ENCODE results near the gene KARS1. TPM values are rescaled to one million over a fixed set of nuclear protein-coding genes. Genes with fewer than 3 reads are reported as not detected.
A peak's percentile ranks its signal among the peaks of the same experiment; 100 is the strongest.

Gene KARS1
- polyA plus RNA-seq, 1 donor from 2014 or later: 151 TPM

DNA sequence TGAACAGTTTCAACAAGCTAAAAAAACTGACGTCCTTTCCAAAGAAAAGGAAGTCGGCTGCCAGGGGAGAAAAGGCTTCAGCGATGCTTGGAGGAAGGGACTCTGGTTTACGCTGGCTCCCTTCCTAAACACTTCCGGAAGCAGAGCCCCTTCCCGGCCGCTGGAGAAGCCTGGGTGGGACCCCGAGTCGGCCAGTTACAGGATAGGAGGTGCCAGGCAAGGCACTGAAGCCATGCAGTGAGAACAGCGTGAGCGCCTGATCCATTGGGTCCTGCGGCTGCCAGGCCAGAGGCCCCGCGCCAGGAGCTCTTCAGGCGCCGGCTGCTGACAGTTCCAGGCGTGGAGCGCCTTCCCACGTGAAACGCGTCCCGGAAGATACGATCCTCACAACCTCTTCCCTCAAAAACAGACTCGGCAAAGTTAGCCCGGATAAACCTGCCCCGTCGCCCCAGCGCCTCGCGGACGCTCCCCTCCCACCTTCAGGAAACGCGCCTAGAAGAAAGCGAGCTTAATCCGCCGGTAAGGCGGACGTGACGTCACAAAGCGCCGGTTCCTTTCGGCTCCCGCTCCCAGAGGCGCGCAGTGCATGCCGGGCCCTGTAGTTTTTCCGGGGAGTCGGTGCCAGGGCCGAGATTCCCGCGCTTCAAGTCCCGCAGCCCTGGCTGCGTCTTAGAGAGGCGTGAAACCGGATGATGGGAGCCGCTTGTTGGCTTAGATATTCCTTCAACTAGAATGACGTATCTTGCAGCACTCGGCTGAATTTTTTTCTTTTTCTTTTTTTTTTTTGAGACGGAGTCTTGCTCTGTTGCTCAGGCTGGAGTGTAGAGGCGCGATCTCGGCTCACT is 24.5 kb downstream of the KARS1 start, which contains the start of gene ADAT1:
Gene ADAT1, minus strand, starts transcription at position 521 of the 845 bp plus-strand sequence. CDS start 2,482 bp downstream, outside the sequence.
- Histone ChIP-seq H3F3A (ENCODE audit: insufficient read depth, low read length, poor library complexity, severe bottlenecking) (no peaks in the 10 kb centered on the region), H3K79me2 (replicated peaks; ENCODE audit: insufficient read depth, low read length) (peaks cover 4% of the 10 kb centered on the region), H3K9me3 (ENCODE audit: low read length) (no peaks in the 10 kb centered on the region), H3K36me3 (ENCODE audit: insufficient read depth, low read length) (peaks cover 2% of the 10 kb centered on the region), H3K27ac (ENCODE audit: low read length) (peak within 1 kb of the TSS; percentile 87), H3K9me2 (ENCODE audit: insufficient read depth, low read length) (no peaks in the 10 kb centered on the region), H2AFZ (ENCODE audit: low read depth, low read length) (peak within 1 kb of the TSS; percentile 65), H3K9ac (ENCODE audit: low read length) (peak within 1 kb of the TSS; percentile 88), H3K4me2 (ENCODE audit: low read length) (peak within 1 kb of the TSS; percentile 98), H3K27me3 (ENCODE audit: insufficient read depth, low read depth, low read length) (no peaks in the 10 kb centered on the region), H4K20me1 (ENCODE audit: insufficient read depth) (no peaks in the 10 kb centered on the region), H3K4me3 (ENCODE audit: low read length) (peak within 1 kb of the TSS; percentile 79)
- TF ChIP-seq TAF1 (IDR thresholded peaks at IDR 0.05; ENCODE audit: low read depth) (peak; percentile 44), POLR2AphosphoS5 (IDR thresholded peaks at IDR 0.05) (peak; percentile 96), EP300 (conservative IDR thresholded peaks at IDR 0.05; ENCODE audit: poor library complexity, severe bottlenecking) (peak; percentile 44), SMC3 (conservative IDR thresholded peaks at IDR 0.05; ENCODE audit: poor library complexity) (peak; percentile 54), MXI1 (conservative IDR thresholded peaks at IDR 0.05; ENCODE audit: poor library complexity, severe bottlenecking) (peak; percentile 97), RAD21 (conservative IDR thresholded peaks at IDR 0.05) (peak; percentile 29), EZH2 (IDR thresholded peaks at IDR 0.05; ENCODE audit: borderline replicate concordance, insufficient read depth, low read length, poor library complexity, severe bottlenecking) (no peak), CTCF (IDR thresholded peaks at IDR 0.05; ENCODE audit: poor library complexity, severe bottlenecking) (no peak)
- TF ChIP-seq, protein P1, sequence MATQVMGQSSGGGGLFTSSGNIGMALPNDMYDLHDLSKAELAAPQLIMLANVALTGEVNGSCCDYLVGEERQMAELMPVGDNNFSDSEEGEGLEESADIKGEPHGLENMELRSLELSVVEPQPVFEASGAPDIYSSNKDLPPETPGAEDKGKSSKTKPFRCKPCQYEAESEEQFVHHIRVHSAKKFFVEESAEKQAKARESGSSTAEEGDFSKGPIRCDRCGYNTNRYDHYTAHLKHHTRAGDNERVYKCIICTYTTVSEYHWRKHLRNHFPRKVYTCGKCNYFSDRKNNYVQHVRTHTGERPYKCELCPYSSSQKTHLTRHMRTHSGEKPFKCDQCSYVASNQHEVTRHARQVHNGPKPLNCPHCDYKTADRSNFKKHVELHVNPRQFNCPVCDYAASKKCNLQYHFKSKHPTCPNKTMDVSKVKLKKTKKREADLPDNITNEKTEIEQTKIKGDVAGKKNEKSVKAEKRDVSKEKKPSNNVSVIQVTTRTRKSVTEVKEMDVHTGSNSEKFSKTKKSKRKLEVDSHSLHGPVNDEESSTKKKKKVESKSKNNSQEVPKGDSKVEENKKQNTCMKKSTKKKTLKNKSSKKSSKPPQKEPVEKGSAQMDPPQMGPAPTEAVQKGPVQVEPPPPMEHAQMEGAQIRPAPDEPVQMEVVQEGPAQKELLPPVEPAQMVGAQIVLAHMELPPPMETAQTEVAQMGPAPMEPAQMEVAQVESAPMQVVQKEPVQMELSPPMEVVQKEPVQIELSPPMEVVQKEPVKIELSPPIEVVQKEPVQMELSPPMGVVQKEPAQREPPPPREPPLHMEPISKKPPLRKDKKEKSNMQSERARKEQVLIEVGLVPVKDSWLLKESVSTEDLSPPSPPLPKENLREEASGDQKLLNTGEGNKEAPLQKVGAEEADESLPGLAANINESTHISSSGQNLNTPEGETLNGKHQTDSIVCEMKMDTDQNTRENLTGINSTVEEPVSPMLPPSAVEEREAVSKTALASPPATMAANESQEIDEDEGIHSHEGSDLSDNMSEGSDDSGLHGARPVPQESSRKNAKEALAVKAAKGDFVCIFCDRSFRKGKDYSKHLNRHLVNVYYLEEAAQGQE (IDR thresholded peaks at IDR 0.05; ENCODE audit: borderline replicate concordance): peak; percentile 53

DNA sequence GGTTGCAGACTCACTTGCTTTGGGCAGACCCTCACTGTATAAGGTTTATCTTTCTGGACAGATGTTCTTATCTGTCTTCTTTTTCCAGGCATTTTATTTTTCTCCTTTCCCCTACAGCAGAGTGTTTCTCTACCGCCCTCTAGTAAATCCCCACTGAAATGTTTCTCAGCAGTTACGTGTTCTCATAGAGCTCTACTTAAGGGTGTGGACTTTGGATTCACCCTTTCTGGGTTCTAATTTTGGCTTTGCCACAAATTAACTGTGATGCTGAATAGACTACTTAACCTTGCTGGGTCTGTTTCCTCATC is 26.3 kb downstream of the KARS1 start:
- Histone ChIP-seq H3K9me2 (ENCODE audit: insufficient read depth, low read length) (no peaks in the 10 kb centered on the region), H4K20me1 (ENCODE audit: insufficient read depth) (no peaks in the 10 kb centered on the region), H3K79me2 (replicated peaks; ENCODE audit: insufficient read depth, low read length) (peaks cover 4% of the 10 kb centered on the region), H3K27ac (ENCODE audit: low read length) (no peak overlapping the region), H2AFZ (ENCODE audit: low read depth, low read length) (no peak overlapping the region), H3K4me2 (ENCODE audit: low read length) (peak overlapping the region; percentile 98), H3K9me3 (ENCODE audit: low read length) (no peaks in the 10 kb centered on the region), H3K27me3 (ENCODE audit: insufficient read depth, low read depth, low read length) (no peaks in the 10 kb centered on the region), H3K9ac (ENCODE audit: low read length) (no peak overlapping the region), H3F3A (ENCODE audit: insufficient read depth, low read length, poor library complexity, severe bottlenecking) (no peaks in the 10 kb centered on the region), H3K36me3 (ENCODE audit: insufficient read depth, low read length) (peaks cover 3% of the 10 kb centered on the region), H3K4me3 (ENCODE audit: low read length) (peak overlapping the region; percentile 79)
- TF ChIP-seq SMC3 (conservative IDR thresholded peaks at IDR 0.05; ENCODE audit: poor library complexity): peak; percentile 59
- TF ChIP-seq EP300 (conservative IDR thresholded peaks at IDR 0.05; ENCODE audit: poor library complexity, severe bottlenecking): no peak
- TF ChIP-seq EZH2 (IDR thresholded peaks at IDR 0.05; ENCODE audit: borderline replicate concordance, insufficient read depth, low read length, poor library complexity, severe bottlenecking): no peak
- TF ChIP-seq RAD21 (conservative IDR thresholded peaks at IDR 0.05): peak; percentile 54
- TF ChIP-seq CTCF (IDR thresholded peaks at IDR 0.05; ENCODE audit: poor library complexity, severe bottlenecking): peak; percentile 67
- TF ChIP-seq TAF1 (IDR thresholded peaks at IDR 0.05; ENCODE audit: low read depth): no peak
- no peak for TF ChIP-seq POLR2AphosphoS5 (IDR thresholded peaks at IDR 0.05)
- TF ChIP-seq, protein P1 (IDR thresholded peaks at IDR 0.05; ENCODE audit: borderline replicate concordance): no peak
- TF ChIP-seq MXI1 (conservative IDR thresholded peaks at IDR 0.05; ENCODE audit: poor library complexity, severe bottlenecking): no peak
